ENCODE data around the gene MCAM.
A peak's percentile ranks its signal among the peaks of the same experiment; 100 is the strongest.

MCAM gene

DNA sequence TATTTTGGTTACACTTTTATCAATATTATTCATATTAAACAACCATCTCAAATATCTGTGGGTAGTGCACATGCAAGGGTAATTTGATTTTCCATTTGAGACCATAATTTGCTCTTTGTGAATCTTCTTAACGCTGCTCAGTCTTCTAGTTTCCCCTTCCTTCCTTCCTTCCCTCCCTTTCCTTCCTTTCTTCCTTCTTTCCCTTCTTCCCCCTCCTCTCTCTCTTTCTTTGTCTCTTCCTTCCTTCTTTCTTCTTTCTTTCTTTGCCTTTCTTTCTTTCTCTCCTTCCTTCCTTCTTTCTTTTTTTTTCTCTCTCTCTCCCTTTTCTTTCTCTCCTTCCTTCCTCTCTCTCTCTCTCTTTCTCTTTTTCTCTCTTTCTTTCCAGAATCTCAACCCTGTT, 13.3 kb upstream of the MCAM start:
- no peak for DNase-seq (ENCODE audit: low read depth)

DNA sequence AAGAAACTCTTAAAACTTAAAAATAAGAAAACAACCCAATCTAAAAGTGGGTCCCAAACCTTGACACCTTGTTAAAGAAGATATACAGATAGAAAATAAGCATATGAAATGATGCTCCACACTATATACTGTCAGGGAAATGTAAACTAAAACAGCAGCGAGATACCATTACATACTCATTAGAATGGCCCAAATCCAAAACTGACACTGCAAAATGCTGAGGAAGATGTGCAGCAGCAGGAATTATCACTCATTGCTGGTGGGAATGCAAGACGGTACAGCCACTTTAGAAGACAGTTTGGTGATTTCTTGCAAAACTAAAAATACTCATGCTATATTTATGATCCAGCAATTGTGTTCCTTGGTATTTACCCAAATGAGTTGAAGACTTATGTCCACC, 12.4 kb upstream of the MCAM start:
- no peak for DNase-seq (ENCODE audit: low read depth)

DNA sequence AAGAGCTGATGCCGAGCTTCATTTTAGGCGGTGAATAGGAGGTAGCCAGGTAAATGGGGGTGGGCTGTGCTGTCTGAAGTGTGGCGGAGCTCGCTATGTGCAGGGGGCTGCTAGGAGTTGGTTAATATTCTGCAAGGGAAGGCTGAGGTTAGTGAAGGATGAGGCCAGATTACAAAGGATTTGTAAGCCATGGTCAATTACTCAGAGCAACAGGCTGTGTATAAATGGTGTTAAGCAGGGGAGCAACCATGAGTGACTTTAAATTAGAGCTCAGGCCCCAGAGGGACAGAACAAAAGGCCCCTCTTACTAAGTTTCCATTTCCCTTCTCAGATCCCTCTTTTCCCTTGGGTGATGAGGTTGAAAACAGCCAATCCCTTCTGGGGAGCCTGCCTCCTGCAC, 7.3 kb upstream of the MCAM start:
- no peak for DNase-seq (ENCODE audit: low read depth)

DNA sequence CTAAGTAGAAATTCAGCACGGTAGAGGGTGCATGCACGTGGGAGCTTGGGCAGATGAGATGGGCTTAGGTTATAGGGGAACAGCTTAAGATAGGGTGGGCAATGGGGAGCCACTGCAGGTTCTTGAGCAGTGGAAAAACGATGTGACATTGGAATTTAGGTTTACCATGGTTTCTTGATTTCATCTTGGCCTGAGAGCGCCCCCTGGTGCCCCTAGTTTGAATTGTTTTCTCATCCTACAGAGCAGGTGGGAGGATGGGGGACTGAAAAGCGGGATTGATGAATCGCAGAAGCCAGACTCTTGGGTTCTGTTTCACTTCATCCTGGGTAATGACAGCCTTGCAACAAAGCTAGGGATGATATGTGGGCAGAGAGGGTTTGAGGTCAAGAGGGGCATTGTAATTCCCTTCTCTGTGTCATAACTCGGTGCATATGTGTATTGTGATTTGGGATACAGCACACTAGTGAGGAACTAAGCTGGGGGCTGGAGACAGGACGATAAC, 6.7 kb upstream of the MCAM start:
- peak; percentile 69 for DNase-seq (ENCODE audit: low read depth)

DNA sequence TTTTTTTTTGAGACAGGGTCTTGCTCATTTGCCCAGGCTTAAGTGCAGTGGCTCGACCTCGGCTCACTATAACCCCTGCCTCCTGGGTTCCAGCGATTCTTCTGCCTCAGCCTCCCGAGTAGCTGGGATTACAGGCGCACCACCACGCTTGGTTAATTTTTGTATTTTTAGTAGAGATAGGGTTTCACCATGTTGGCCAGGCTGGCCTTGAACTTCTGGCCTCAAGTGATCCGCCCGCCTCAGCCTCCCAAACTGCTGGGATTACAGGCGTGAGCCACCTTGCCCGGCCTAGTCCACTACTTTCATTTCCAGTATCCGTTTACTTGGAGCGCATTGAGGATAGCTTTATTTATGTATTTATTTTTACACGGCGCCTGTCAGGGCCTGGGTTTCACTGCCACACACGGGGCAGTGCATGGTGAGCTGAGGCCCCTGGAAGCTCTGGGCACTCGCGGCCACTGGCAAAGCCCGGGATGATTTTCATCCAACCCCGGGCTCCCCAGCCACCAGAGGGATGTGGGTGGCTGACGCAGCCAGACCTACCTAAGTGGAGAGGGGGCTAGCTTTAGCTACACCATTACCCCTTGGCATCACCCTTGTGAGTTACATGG, 6.1 kb upstream of the MCAM start:
- no peak for DNase-seq (ENCODE audit: low read depth)

DNA sequence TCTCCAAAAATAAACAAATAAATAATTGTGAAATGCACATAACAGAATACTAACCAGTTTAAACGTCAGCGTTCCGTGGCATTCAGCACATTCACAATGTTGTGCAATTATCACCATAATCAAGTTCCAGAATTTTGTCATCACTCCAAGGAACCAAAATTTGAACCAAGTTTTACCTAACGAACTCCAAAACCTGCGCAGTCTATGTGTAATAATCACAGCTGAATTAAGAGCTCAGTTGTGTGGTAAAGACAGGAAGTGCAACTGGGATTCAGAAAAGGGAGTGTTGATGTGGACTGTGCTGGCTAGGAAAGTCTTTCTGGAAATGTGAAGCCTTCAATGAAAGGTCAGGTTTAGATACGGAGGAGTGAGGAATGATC, 5.4 kb upstream of the MCAM start:
- no peak for DNase-seq (ENCODE audit: low read depth)

DNA sequence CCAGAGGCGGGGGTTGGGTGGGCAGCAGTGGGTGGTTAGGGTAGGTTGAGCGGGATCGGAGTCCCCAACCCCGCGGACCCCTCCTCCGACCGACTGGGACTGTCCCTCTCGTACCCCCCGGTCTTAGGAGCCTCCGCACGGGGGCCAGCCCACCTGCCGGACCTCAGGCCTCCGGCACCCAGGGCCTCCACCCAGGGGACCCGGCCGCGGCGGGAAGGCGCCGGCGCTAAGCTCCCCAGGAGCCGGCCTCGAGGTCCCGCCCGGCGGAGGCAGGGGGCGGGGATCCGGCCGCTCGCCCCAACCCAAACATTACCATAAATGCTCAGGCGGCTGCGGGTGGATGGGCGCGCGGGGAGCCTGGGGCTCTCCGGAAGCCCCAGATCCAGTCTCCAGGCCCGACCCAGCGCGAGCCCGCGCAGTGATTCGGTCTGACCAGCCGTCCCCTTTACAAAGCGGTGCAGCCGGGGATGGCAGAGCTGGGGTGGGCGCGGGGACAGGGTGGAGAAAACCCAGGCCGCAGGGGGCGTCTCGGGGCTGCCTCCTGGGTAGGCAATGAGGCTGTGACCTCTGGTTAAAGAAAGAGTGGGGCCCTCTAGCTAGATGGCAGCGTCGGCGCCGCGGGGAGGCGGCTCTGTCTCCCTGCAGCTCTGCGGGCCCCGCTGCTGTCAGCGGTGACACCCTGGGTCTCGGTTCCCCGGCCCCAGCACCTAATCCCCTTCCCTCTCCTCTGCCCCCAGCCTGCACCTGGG, 4.0 kb upstream of the MCAM start:
- no peak for DNase-seq (ENCODE audit: low read depth)

DNA sequence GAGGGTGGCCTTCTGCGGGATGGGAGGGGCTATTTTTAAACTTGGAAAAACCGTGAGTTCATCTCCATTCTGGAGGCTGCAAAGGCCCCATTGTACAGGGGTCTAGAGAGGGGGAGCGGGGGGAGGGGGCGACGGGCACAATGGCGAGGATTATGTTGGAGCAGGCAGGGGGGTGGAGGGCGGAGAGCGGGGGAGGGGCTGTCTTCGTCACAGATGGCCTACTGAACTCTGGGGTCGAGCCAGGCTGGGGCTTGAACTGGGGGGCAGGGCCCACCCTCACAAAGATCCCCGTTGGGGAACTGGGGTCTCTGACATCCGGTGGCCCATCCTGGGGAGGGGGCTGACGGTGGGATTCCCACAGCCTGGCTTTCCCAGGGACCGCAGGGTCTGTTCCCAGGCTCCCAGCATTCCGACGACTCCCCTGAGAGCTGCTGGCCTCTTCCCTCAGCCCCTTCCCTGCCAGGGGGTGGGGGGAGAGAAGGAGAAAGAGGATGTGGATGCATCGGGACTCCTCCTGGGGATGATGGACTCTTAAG, 3.4 kb upstream of the MCAM start:
- DNase-seq (ENCODE audit: low read depth), result no peak

DNA sequence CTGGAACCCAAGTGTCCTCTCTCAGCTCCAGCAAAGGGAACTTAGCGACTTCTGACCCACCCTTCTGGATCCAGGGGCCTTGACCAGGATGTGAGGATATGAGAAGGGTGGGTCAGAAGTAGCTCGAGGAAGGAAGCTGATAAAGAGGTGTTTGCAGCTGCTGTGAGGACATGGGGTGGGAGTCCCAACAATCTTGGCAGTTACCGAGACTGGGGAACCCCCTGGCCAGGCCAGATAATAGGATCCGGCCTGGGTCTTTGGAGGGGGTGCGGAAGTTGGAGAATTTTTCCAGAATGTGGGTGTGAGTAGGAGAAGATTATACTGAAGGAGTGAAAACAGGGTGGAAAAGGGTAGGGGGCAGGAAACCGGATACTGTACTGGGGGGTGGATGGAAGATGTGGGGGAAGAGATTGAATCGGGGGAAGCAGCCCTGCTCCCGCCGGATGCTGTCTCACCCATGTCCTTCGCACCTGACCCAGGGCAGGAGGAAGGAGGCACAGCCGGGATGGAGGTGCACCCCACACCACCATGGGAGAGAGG, 2.8 kb upstream of the MCAM start:
- DNase-seq (ENCODE audit: low read depth), result no peak

DNA sequence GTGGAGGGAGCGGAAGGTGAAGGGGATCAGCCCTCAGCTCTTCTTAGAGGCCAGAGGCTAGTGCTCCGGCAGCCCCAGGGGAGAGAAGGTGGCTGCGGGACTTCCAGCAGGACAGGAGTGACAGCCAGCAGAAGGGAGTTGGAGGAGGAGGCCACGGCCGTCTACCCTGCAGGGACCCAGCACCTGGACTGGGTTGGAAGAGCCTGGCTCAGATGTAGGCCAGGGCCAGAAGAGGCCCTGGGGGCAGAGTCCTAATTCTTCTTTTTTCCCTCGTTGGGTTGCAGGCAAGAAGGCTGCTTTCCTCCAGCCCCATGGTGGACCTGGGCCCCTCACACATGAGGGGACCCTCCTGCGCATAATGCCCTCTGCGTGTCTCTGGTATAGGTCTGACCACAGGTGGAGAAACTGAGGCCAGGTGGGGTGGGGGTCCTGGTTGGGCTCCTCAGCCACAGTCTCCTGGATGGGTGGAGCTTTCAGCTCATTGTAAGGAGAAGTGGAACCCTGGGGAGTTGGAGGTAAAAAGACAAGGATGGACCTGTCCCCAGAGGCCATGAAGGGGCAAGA, 2.3 kb upstream of the MCAM start:
- DNase-seq (ENCODE audit: low read depth), result no peak

DNA sequence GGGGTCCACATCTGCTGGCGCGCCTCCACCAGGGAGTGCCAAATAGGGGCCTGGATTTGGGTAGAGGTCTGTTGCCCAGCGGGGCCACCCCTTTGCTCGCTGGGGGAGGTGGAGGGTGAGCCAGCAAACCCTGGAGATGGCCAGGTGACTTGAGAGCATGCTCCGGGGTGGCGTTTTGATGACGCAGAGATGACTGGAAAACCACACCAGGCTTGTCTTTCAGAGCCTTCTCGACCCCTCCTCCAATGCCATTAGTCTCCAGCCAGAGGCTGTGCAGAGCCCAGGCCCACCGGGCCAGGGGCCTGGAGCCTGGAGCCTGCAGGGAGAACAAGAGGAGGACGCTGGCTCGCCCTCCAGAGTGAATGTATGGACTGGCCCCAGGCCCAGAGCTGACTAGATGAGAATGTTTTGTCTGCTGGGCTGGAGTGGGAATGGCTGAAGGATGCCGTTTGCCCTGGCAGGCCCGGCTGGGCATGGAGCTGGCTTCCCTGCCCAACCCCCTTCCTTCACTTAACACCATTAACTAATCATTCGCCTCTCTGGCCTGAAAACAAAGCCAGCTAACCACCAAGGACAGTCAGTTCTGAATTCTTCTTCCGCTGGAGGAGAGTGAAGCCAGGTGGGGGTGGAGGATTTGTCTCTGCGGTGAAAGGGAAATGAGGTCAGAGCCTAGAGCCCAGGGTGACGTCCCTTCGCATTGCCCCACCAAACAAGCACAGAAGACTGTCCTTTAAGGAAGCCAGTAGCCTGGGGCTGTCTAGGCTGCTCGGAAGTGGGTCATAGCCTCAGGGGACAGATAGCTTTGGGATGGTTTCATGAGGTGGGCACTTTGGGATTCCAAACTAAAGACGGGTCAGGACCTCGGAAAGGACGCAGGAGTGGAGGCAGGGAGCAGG, 1.6 kb upstream of the MCAM start:
- no peak for DNase-seq (ENCODE audit: low read depth)

DNA sequence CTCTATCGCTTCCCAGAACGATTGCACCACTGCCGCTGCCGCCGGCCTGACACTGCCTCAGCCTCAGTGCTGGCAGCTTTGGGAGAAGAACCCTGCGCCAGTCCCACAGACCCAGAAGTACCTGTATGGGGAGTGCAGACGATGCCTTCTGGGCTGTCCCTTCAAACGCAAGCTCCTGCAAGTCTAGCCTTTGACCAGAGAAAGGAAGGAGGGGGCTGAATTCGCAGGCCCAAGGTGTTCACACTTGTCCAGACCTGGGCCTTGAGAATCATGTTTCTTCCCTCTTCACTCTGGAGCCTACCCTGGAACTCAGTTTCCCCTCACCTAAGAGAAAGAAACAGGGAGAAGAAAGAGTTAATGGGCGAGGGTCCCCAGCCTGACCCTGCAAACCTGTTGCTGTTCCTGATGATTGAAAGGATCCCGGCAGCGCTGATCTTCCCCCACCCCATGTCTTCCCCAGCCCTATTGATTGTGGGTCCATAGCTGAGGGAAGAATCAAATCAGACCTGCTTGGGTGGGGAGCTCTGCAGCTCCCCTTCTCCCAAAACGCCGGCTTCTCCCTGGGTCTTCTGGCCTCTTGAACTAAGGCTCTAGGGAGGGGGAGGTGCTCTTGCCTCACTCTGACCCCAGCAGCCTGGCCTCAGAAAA, 786 bp upstream of the MCAM start:
- DNase-seq (ENCODE audit: low read depth), result no peak

DNA sequence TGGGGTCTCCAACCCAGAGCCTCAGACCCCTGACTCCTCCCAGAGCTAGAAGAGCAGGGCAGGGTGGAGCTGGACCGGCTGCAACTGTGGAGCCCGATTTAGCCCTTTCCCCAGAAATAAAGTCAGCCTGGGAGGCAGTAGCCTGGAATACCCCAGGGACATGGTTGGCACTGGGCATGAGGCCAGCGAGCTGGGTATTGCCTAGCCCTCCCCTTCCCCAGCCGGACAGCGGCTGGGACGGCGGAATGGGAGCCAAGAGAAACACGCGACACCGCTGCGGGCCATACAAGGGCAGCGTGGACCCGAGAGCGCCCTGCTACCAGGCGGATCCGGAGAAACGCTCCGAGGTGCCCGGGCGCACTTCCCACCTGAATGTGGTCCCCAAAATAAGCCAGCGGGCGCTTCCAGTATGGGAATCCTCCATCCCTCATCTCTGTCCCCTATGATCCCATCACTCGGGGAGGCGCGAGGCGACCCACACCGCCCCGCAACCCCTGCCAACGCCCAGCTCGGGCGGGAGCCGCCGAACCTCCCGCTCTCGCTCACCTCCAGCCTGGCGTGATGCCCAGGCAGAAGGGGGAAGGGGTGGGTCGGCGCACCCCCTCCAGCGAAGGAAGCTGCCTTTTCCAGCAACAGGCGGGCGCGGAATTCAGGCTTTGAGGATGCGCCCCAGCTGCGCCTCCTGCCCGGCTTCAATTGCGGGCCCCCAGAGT, 758 bp downstream of the MCAM start:
- no peak for DNase-seq (ENCODE audit: low read depth)

DNA sequence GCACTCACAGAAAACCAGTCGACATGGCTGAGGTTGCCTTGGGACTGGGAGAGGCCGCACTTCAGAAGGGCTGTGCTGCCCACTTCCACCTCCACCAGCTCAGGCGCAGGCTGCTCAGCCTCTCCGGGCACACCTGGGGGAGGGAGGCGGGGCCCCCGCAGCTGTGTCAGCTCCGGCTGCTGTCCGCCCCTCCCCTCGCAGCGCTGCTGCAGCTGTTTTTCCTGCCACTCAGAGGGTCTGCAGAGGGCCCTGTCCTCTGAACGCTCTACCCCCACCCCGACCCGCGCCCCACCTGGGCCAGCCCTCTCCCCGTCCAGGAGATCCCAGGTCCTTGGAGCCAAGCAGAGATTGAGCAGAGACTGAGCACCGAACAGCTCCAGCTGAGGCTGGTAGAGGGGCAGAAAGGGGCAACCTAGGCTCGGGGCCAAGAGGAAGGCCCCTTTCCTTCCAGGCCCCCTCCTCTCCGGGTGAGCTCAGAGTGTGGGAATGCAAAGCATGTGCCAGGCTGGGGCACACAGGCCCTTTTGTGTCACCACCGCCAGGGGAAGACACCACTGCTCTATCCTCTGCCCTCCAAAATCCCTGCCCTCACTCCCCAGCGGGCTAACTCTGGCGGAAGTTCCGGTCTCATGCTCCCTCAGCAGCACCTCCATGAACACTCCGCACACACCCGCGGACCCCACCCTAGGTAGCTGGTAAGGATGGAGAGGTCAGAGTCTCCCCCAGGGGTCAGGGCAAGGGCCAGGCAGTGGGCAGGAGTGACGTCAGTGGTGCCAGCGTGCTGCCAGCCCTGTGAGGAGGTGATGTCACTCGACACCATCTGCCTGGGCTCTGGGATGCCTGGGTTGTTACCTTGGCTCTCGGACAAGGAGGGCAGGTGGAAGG, 1.6 kb downstream of the MCAM start:
- DNase-seq (ENCODE audit: low read depth), result no peak

DNA sequence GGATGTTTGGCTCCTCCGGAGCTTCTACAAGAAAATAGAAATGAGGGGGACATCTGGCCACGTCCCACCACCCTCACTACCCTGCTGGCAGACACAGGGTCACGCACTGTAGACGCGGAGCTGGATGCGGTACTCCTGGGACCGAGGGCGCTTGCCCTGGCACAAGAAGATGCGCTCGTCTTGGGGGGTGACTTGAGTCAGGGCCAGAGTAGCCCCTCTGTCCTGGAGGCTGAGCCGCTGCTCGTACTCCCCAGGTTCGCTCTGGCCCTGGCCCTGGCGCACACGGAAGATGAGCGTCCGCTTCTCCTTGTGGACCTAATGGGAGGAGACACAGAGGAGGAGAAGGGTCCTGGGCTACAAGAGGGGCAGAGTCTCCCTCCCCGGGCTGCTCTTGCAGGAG, 2.2 kb downstream of the MCAM start:
- DNase-seq (ENCODE audit: low read depth), result no peak

DNA sequence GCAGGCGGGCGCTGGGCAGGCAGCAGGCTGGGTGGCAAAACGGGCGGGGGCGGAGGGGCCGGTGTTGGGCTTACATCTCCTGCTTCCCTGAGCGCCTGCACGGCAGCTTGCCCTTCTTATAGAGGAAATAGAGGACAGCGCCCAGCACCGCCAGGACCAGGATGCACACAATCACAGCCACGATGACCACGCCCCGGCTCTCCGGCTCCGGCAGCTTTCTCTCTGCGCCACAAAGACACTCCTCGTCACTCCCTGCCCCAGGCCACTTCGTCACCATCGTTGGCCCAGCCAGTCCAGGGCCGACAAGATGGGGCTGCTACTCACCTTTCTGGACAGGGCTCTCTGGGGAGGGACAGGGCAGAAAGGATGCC, 6.3 kb downstream of the MCAM start:
- no peak for DNase-seq (ENCODE audit: low read depth)

DNA sequence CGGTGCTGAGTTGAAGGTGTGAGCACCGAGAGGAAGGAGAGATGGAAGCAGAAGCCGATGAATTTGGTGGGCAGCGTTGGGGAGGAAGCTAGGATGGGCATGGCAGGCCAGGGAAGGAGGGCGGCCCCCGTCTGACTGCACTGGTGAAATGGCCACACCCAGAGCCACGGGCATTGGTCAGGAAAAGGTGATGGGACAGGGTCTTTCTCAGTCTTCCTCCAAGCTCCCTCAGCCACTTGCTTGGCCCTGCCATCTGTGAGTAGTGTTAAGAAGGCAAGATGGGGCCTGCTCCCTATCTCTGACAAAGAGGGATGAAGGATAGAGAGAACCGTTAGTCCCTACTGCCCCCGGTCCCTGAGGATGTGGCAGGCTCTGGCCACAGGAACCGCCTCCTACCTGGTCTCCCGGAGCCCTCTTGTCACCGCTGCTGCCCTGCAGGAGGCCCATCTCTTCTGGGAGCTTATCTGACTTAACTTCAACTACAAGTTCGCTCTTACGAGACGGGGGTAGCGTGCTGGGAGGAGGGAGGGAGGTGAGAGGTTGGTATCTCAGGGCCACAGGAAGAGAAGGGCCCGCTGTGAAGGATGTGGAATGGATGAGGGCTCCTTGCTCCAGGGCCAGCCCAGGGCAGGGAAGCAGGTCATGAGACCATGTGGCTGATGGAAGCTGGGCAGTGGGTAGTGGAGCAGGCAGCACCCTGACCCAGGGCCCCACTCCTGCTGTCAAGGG, 6.8 kb downstream of the MCAM start:
- DNase-seq (ENCODE audit: low read depth), result no peak

DNA sequence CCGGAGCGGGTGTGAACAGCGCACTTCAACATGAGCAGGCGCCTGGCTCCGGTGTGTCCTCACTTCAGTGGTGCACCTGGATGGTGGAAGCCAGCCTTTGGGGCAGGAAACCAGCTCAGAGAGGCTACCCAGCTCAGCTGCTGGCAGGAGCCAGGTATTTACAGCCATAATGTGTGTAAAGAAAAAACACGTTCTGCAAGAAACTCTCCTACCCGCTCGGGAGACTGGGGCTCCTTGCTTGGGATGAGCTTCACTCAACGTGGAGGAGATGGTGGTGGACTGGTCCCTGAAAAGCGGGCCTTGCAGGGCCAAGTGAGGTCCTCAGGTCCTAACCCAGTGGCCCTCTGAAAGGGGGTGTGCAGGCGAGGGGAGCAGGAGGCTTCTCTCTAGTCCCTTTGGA, 7.5 kb downstream of the MCAM start:
- DNase-seq (ENCODE audit: low read depth), result no peak

DNA sequence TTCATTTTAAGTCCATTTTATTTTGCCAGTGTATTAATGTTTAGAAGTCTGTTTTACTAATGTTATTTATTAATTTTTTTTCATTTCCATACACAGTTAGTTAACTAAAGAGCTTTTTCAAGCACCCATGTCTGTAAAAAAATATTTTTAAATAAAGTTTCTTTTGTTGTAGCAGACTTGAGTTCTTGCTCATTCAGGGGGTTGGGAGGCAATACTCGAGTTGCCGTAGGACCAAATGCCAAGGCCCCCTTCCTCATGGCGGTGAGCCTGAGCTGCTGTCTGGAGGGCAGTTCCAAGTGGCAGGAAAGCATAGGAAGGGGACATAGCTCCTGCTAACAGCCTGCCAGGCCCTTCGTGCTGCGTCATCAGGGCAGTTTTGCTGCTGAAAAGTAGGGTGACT, 9.0 kb downstream of the MCAM start:
- no peak for DNase-seq (ENCODE audit: low read depth)

Data from activated gamma-delta T cell treated with anti-CD3 and anti-CD28 coated beads, Interleukin-2, amount 50 U/mL, for 16 hours (primary cell).